ENCODE data around the gene TMEM151A. TPM values are rescaled to one million over a fixed set of nuclear protein-coding genes. Genes with fewer than 3 reads are reported as not detected.
A peak's percentile ranks its signal among the peaks of the same experiment; 100 is the strongest.
"Not testable (repeated sequence)": the region's sequence is repeated elsewhere in the genome, so short reads cannot be mapped to it uniquely, and the experiment has no call there.

Gene TMEM151A
- total and polyA plus RNA-seq, 7 donors, result 0.27 to 0.36 (median 0.36) TPM; not detected in 4

GRCh38 chr11:66316849-66317251 lies 25.2 kb downstream of the TMEM151A start, which contains the start of gene CD248:
Gene CD248 (minus strand): TSS chr11:66317044. CDS start chr11:66317027, 17 bp downstream.
- H3K27ac ChIP-seq, result peak within 1 kb of the TSS; percentile 86 to 94 (median 90)

GRCh38 chr11:66317322-66317722 lies 25.6 kb downstream of the TMEM151A start:
- TF ChIP-seq CTCF (IDR thresholded peaks at IDR 0.05) (no peak), POLR2AphosphoS5 (IDR thresholded peaks at IDR 0.05) (no peak), POLR2A (IDR thresholded peaks at IDR 0.05) (no peak), EP300 (IDR thresholded peaks at IDR 0.05) (no peak)
- Histone ChIP-seq H3K4me3 (peak overlapping the region; percentile 42 to 60 (median 52)), H3K27me3 (no peaks in the 10 kb centered on the region), H3K36me3 (no peaks in the 10 kb centered on the region), H3K27ac (peak overlapping the region; percentile 86 to 94 (median 90)), H3K9me3 (no peaks in the 10 kb centered on the region), H3K4me1 (peaks cover 0 to 63% (median 61%) of the 10 kb centered on the region in 4 donors)
- DNase-seq, result peak; percentile 85
- intact Hi-C loops (cut with DNase I), result no loop called here
- 22 to 64% methylated on average over 14 of the region's 14 CpGs for WGBS, 2 donors

More at GRCh38 chr11:66316849-66317251, 25.2 kb downstream of the TMEM151A start, which contains the start of gene CD248:
- intact Hi-C loops (cut with DNase I), result no loop called here
- Histone ChIP-seq H3K27me3 (no peaks in the 10 kb centered on the region), H3K9me3 (no peaks in the 10 kb centered on the region), H3K4me1 (peaks cover 0 to 63% (median 61%) of the 10 kb centered on the region in 4 donors), H3K36me3 (no peaks in the 10 kb centered on the region), H3K4me3 (peak within 1 kb of the TSS; percentile 42 to 60 (median 52))
- no peak for TF ChIP-seq POLR2A (IDR thresholded peaks at IDR 0.05)
- TF ChIP-seq POLR2AphosphoS5 (IDR thresholded peaks at IDR 0.05), result peak; percentile 40 to 77 (median 58)
- DNase-seq, result peak; percentile 92
- WGBS, 2 donors, result 25 to 62% methylated on average over 29 of the region's 29 CpGs

GRCh38 chr11:66317723-66318599 lies 26.3 kb downstream of the TMEM151A start:
- Histone ChIP-seq H3K9me3 (no peaks in the 10 kb centered on the region), H3K4me1 (peaks cover 0 to 61% (median 60%) of the 10 kb centered on the region in 4 donors), H3K27me3 (no peaks in the 10 kb centered on the region), H3K36me3 (no peaks in the 10 kb centered on the region), H3K27ac (peak overlapping the region; percentile 86 to 94 (median 90)), H3K4me3 (peak overlapping the region in 2 of 4 donors; percentile 58 to 60)
- TF ChIP-seq POLR2AphosphoS5 (IDR thresholded peaks at IDR 0.05) (peak in 3 of 4 donors; percentile 24 to 34 (median 28)), EP300 (IDR thresholded peaks at IDR 0.05) (no peak)
- peak; percentile 91 for DNase-seq
- 27 to 57% methylated on average over 16 of the region's 16 CpGs for WGBS, 2 donors
- intact Hi-C loops (cut with DNase I), result no loop called here

GRCh38 chr11:66318600-66318970 lies 26.9 kb downstream of the TMEM151A start:
- intact Hi-C loops (cut with DNase I), result no loop called here
- no peak for DNase-seq
- H3K27ac ChIP-seq, result peak overlapping the region; percentile 86 to 94 (median 90)
- H3K4me3 ChIP-seq, result no peak overlapping the region
- H3K9me3 ChIP-seq, result no peaks in the 10 kb centered on the region
- H3K4me1 ChIP-seq, result peaks cover 0 to 55% (median 54%) of the 10 kb centered on the region in 4 donors
- whole genome bisulfite sequencing, 2 donors, result 70 to 87% methylated on average over 3 of the region's 3 CpGs
- no peaks in the 10 kb centered on the region for H3K36me3 ChIP-seq
- no peaks in the 10 kb centered on the region for H3K27me3 ChIP-seq
- no peak for TF ChIP-seq CTCF (IDR thresholded peaks at IDR 0.05)
- no peak for TF ChIP-seq POLR2AphosphoS5 (IDR thresholded peaks at IDR 0.05)
- TF ChIP-seq POLR2A (IDR thresholded peaks at IDR 0.05), result no peak
- no peak for TF ChIP-seq EP300 (IDR thresholded peaks at IDR 0.05)

GRCh38 chr11:66320289-66320688 lies 28.6 kb downstream of the TMEM151A start:
- H3K36me3 ChIP-seq; H3K27me3 ChIP-seq; H3K4me3 ChIP-seq; DNase-seq; H3K27ac ChIP-seq; intact Hi-C loops (cut with DNase I); H3K9me3 ChIP-seq: not testable (repeated sequence)
- H3K4me1 ChIP-seq, result peaks cover 0 to 38% (median 37%) of the 10 kb centered on the region in 4 donors
- WGBS, 2 donors, result 89 to 92% methylated on average over 1 of the region's 2 CpGs

GRCh38 chr11:66320748-66321147 lies 29.1 kb downstream of the TMEM151A start:
- intact Hi-C loops (cut with DNase I); H3K9me3 ChIP-seq; H3K4me3 ChIP-seq; H3K27ac ChIP-seq; DNase-seq; H3K36me3 ChIP-seq; H3K27me3 ChIP-seq: not testable (repeated sequence)
- WGBS, 2 donors, result 79 to 84% methylated on average over 6 of the region's 6 CpGs
- peaks cover 0 to 33% (median 32%) of the 10 kb centered on the region in 4 donors for H3K4me1 ChIP-seq
